Trophoblast cell (in vitro differentiated cells and primary cell): ENCODE data around the gene RELB.

ENCODE experiments used
- DNase-seq, 2 donors: peaks; one replicate each; pipeline ENCODE4 v3.0.0-alpha.2; 2016
- H2AFZ ChIP-seq: 2 replicates; pipeline ENCODE4 v1.6.1; 2013; ENCODE audit warnings: low read length, moderate library complexity, mild to moderate bottlenecking; ENCODE audit not compliant: insufficient read depth, poor library complexity
- H2AK5ac ChIP-seq: 2 replicates; pipeline ENCODE4 v1.6.1; 2013; ENCODE audit warnings: mild to moderate bottlenecking, low read length
- H2BK120ac ChIP-seq: 2 replicates; pipeline ENCODE4 v1.6.1; 2013; ENCODE audit warnings: low read length, mild to moderate bottlenecking, moderate library complexity; ENCODE audit not compliant: insufficient read depth, poor library complexity
- H2BK12ac ChIP-seq: 2 replicates; pipeline ENCODE4 v1.6.1; 2013; ENCODE audit warnings: mild to moderate bottlenecking, low read length, moderate library complexity
- H2BK5ac ChIP-seq: 2 replicates; pipeline ENCODE4 v1.6.1; 2013; ENCODE audit warnings: low read length, low read depth, moderate library complexity, mild to moderate bottlenecking; ENCODE audit not compliant: poor library complexity
- H3K14ac ChIP-seq: 2 replicates; pipeline ENCODE4 v1.6.1; 2013; ENCODE audit warnings: mild to moderate bottlenecking, low read length
- H3K18ac ChIP-seq: 2 replicates; pipeline ENCODE4 v1.6.1; 2013; ENCODE audit warnings: mild to moderate bottlenecking, low read length
- H3K23ac ChIP-seq: 2 replicates; pipeline ENCODE4 v1.6.1; 2013; ENCODE audit warnings: low read length
- H3K27ac ChIP-seq: 2 replicates; pipeline ENCODE4 v1.5.1; 2013; ENCODE audit warnings: low read depth, mild to moderate bottlenecking, inconsistent platforms, low read length, moderate library complexity
- H3K27me3 ChIP-seq: 2 replicates; pipeline ENCODE4 v1.6.1; 2013; ENCODE audit warnings: inconsistent platforms, mild to moderate bottlenecking, low read length, moderate library complexity; ENCODE audit not compliant: insufficient read depth
- H3K36me3 ChIP-seq, 2 experiments: 1 replicate in 1 of 2; 2 replicates in 1 of 2; pipeline ENCODE4 v1.6.1; 2013; ENCODE audit warnings: low read length in 2 of 2, mild to moderate bottlenecking in 2 of 2, moderate library complexity in 1 of 2; ENCODE audit not compliant: insufficient read depth in 2 of 2, control insufficient read depth in 1 of 2
- H3K4ac ChIP-seq: 2 replicates; pipeline ENCODE4 v1.6.1; 2013; ENCODE audit warnings: low read depth, mild to moderate bottlenecking, low read length, moderate library complexity
- H3K4me1 ChIP-seq, 2 experiments: 1 replicate in 1 of 2; 2 replicates in 1 of 2; pipeline ENCODE4 v1.6.1; 2013; ENCODE audit warnings: low read length in 2 of 2, mild to moderate bottlenecking in 2 of 2, moderate library complexity in 1 of 2; ENCODE audit not compliant: insufficient read depth in 2 of 2, control insufficient read depth in 1 of 2
- H3K4me2 ChIP-seq: 2 replicates; pipeline ENCODE4 v1.6.1; 2013; ENCODE audit warnings: inconsistent platforms, mild to moderate bottlenecking, low read length, moderate library complexity
- H3K4me3 ChIP-seq: 2 replicates; pipeline ENCODE4 v1.5.1; 2013; ENCODE audit warnings: mild to moderate bottlenecking, low read depth, low read length, inconsistent platforms
- H3K79me1 ChIP-seq: one replicate; pipeline ENCODE4 v1.6.1; 2013; ENCODE audit warnings: low read length
- H3K79me2 ChIP-seq: 2 replicates; pipeline ENCODE4 v1.6.1; 2013; ENCODE audit warnings: low read length, mild to moderate bottlenecking; ENCODE audit not compliant: control insufficient read depth, insufficient read depth, poor library complexity
- H3K9ac ChIP-seq: 2 replicates; pipeline ENCODE4 v1.6.1; 2013; ENCODE audit warnings: mild to moderate bottlenecking, low read length
- H3K9me3 ChIP-seq: 2 replicates; pipeline ENCODE4 v1.6.1; 2013; ENCODE audit warnings: low read depth, mild to moderate bottlenecking, control low read depth, inconsistent platforms, low read length; ENCODE audit not compliant: insufficient read depth
- H4K12ac ChIP-seq: 2 replicates; pipeline ENCODE4 v1.6.1; 2013; ENCODE audit warnings: low read depth, mild to moderate bottlenecking, low read length, moderate library complexity
- H4K8ac ChIP-seq: 2 replicates; pipeline ENCODE4 v1.6.1; 2013; ENCODE audit warnings: low read depth, mild to moderate bottlenecking, low read length, moderate library complexity
- H4K91ac ChIP-seq: one replicate; pipeline ENCODE4 v1.6.1; 2013; ENCODE audit warnings: low read depth, mild to moderate bottlenecking, low read length, moderate library complexity
- WGBS: extraction: QIAGEN DNeasy Blood & Tissue Kit; methylation state at CpG from one replicate; pipeline ENCODE4 v1.1.7; 2013; ENCODE audit warnings: missing lambda C conversion rate; ENCODE audit not compliant: insufficient read length, insufficient coverage; ENCODE audit errors: extremely low coverage; 5-methylcytosine and 5-hydroxymethylcytosine counted together

Gene RELB

DNA sequence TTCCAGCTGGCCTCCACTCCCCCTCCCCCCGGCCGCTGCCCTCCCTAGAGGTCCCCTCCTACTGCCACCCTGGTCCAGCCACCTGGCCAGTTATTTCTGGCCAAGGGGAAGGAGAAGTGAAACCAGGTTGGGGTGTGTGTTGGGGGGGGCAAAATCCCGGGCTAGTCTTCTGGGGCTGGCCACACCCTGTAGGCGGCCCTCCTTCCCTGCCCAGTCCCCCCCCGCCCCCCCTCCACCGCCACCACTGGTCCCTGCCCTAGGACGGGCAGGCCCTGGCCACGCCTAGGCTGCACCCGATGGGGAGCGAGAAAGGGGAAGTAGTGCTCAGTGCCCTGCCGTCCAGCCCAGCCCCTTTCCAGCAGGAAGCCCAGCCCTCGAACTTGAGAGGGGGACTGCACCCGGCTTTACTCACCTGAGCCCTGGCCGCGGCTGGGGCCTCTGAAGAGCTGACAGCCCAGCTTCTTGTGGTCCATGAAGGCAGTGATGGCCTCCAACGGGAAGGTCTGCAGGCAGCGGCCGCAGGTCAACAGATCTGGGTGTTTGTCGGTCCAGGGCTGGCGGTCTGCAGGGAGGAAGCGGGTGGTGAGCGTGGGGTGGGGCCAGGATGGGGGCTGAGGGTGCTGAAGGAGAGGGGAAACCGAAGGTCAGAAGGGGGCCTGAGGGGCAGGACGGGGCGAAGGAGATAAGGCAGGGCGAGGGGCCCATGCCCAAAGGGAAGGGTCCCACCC is 74.2 kb downstream of the RELB start:
- H2BK5ac ChIP-seq = no peak overlapping the region
- no peak overlapping the region for H4K12ac ChIP-seq
- no peak overlapping the region for H4K91ac ChIP-seq
- peaks cover 2% of the 10 kb centered on the region for H3K79me2 ChIP-seq
- no peak overlapping the region for H2AK5ac ChIP-seq
- no peak overlapping the region for H3K9ac ChIP-seq
- H3K9me3 ChIP-seq = no peaks in the 10 kb centered on the region
- peak overlapping the region; percentile 67 for H3K4me2 ChIP-seq
- peak in 1 of 2 donors; percentile 26 for DNase-seq
- no CpG with 5 or more reads among the region's 26 CpGs for WGBS
- no peak overlapping the region for H3K23ac ChIP-seq
- H2BK12ac ChIP-seq = no peak overlapping the region
- peaks cover 14 to 21% of the 10 kb centered on the region in 2 experiments for H3K36me3 ChIP-seq
- peaks cover 8% of the 10 kb centered on the region for H3K79me1 ChIP-seq
- no peak overlapping the region for H3K27ac ChIP-seq
- H2AFZ ChIP-seq = peak overlapping the region; percentile 38
- H3K18ac ChIP-seq = no peak overlapping the region
- peaks cover 10 to 12% of the 10 kb centered on the region in 2 experiments for H3K4me1 ChIP-seq
- peak overlapping the region; percentile 39 for H3K4me3 ChIP-seq
- no peak overlapping the region for H2BK120ac ChIP-seq
- peak overlapping the region; percentile 5 for H4K8ac ChIP-seq
- no peaks in the 10 kb centered on the region for H3K27me3 ChIP-seq
- no peak overlapping the region for H3K14ac ChIP-seq
- H3K4ac ChIP-seq = no peak overlapping the region

DNA sequence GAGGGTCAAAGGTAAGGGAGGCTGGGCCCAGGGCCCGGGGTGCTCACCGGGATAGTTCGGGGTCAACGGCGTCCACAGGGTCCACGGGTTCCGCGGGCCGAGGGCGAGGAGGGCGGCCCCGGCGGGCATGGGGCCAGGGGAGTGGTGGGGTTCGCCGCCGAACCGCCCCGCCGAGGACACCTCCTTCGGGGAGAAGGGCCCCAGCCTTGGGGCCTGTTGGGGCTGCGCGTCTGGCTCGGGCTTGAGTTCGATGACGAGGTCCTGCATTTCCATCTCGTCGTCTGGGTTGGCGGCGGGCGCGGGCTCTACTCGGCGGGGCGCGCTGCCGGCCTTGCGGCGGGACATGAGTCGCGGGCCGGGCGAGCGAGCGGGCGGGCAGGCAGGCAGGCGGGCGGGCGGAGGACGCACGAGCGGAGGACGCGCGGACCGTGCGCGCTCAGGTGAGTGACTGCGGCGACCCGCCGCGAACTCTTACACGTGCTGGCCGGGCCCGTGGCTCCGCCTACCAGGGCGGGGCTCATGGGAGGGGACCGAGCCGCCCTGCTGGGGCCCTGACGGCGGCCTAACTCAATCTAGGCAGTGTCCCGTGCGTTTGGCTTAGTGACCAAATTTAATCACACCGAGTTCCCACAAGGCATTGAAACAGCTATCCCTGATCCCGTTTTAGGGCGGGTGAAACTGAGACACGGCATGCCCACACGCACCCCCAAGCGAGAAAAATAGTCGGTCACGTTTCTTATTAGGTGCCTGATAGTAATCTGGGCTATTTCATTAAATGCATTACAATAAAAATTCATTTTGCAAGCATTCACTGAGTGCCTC is 75.0 kb downstream of the RELB start, which contains the start of gene ZNF296:
Gene ZNF296 (minus strand): TSS at position 450 of the 822 bp plus-strand sequence. CDS start 105 bp downstream, at position 345.
- Histone ChIP-seq H2AK5ac (no peak within 1 kb of the TSS), H2BK5ac (no peak within 1 kb of the TSS), H3K27me3 (no peaks in the 10 kb centered on the region), H3K4me1 (peaks cover 11 to 12% of the 10 kb centered on the region in 2 experiments), H3K4me2 (peak within 1 kb of the TSS; percentile 67), H3K79me1 (peaks cover 8% of the 10 kb centered on the region), H3K27ac (no peak within 1 kb of the TSS), H4K91ac (no peak within 1 kb of the TSS), H4K8ac (peak within 1 kb of the TSS; percentile 5), H2BK12ac (no peak within 1 kb of the TSS), H3K18ac (no peak within 1 kb of the TSS), H3K9me3 (no peaks in the 10 kb centered on the region), H2BK120ac (no peak within 1 kb of the TSS), H3K4ac (no peak within 1 kb of the TSS), H4K12ac (no peak within 1 kb of the TSS), H3K14ac (no peak within 1 kb of the TSS), H3K36me3 (peaks cover 7 to 13% of the 10 kb centered on the region in 2 experiments), H3K23ac (no peak within 1 kb of the TSS), H2AFZ (peak within 1 kb of the TSS; percentile 38), H3K4me3 (peak within 1 kb of the TSS; percentile 39), H3K9ac (no peak within 1 kb of the TSS), H3K79me2 (peaks cover 5% of the 10 kb centered on the region)
- DNase-seq = peak; percentile 68 to 83
- WGBS = no CpG with 5 or more reads among the region's 81 CpGs

DNA sequence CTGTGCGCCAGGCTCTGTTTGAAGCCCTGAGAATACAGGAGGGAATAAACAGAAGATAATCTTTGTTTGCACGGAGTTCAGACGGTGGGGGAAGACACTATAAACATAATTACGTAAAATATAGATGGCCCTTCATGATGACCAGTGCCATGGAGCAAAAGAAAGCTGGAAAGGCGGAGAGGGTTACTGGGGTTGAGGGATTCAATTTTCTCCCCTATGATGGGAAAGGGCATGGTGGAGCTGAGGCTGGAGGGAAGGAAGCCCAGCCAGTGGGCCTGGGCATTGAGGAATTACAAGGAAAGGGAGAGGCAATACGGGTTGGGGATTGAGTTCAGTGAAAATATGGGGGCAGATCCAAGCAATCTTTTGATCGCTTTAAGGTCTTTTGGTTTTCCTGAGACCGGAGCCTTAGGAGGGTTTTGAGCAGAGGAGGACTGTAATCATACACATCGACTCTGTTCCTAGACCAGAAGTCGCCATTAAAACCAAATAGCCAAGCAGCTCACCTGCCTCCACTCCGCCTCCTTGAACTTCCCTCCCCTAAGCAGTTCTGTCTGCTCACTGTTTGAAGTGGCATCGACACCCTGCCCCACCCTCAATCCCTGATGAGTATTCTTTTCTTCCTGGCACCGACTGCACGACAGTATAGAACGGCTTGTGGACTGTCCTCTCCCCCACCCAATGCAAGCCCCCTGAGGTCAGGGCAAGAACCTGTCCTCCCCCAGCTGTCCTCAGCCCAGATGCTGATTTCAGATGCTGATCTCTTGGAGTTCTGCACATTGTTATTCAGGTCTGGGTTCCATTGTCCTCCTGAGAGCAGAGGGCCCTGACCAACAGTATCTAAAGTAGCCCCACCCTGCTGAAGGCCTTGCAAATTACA is 75.8 kb downstream of the RELB start:
- no peak overlapping the region for H4K12ac ChIP-seq
- H3K18ac ChIP-seq = no peak overlapping the region
- H2AFZ ChIP-seq = no peak overlapping the region
- peaks cover 5% of the 10 kb centered on the region for H3K79me2 ChIP-seq
- H2BK120ac ChIP-seq = no peak overlapping the region
- H2AK5ac ChIP-seq = no peak overlapping the region
- no peak overlapping the region for H4K91ac ChIP-seq
- H4K8ac ChIP-seq = no peak overlapping the region
- no peak overlapping the region for H3K27ac ChIP-seq
- H3K79me1 ChIP-seq = peaks cover 8% of the 10 kb centered on the region
- H3K9me3 ChIP-seq = peaks cover 3% of the 10 kb centered on the region
- WGBS = no CpG with 5 or more reads among the region's 15 CpGs
- H3K27me3 ChIP-seq = no peaks in the 10 kb centered on the region
- H3K4ac ChIP-seq = no peak overlapping the region
- H3K4me1 ChIP-seq = peaks cover 11 to 12% of the 10 kb centered on the region in 2 experiments
- H3K36me3 ChIP-seq = peaks cover 5 to 10% of the 10 kb centered on the region in 2 experiments
- H3K14ac ChIP-seq = no peak overlapping the region
- H2BK12ac ChIP-seq = no peak overlapping the region
- no peak for DNase-seq
- H3K4me3 ChIP-seq = no peak overlapping the region
- no peak overlapping the region for H2BK5ac ChIP-seq
- H3K23ac ChIP-seq = no peak overlapping the region
- peak overlapping the region; percentile 67 for H3K4me2 ChIP-seq
- H3K9ac ChIP-seq = no peak overlapping the region
